Hepatocyte (in vitro differentiated cells): ENCODE results near the gene PTAFR. TPM values are rescaled to one million over a fixed set of nuclear protein-coding genes. Genes with fewer than 3 reads are reported as not detected.

Source experiments
- DNase-seq: peaks from one replicate; pipeline ENCODE4 v3.0.0-alpha.2; 2016; ENCODE audit warnings: low spot score
- H2AFZ ChIP-seq: fragments of 200-600 bp; sonication (generic); 2 replicates; pipeline ENCODE4 v1.6.0; 2016; ENCODE audit warnings: antibody characterized with exemption, mild to moderate bottlenecking
- H3K27ac ChIP-seq: fragments of 200-600 bp; sonication (generic); 2 replicates; pipeline ENCODE4 v1.5.1; 2016; ENCODE audit warnings: mild to moderate bottlenecking
- H3K27me3 ChIP-seq: fragments of 200-600 bp; sonication (generic); 2 replicates; pipeline ENCODE4 v1.6.1; 2016
- H3K36me3 ChIP-seq: fragments of 200-600 bp; sonication (generic); replicated peaks from 2 replicates; pipeline ENCODE4 v1.5.1; 2016; ENCODE audit warnings: low read depth; ENCODE audit not compliant: insufficient read depth
- H3K4me1 ChIP-seq: fragments of 200-600 bp; sonication (generic); 2 replicates; pipeline ENCODE4 v1.5.1; 2016; ENCODE audit warnings: mild to moderate bottlenecking, moderate library complexity; ENCODE audit not compliant: insufficient read depth
- H3K4me2 ChIP-seq: fragments of 200-600 bp; sonication (generic); 2 replicates; pipeline ENCODE4 v1.6.0; 2016
- H3K4me3 ChIP-seq: fragments of 200-600 bp; sonication (generic); 2 replicates; pipeline ENCODE4 v1.5.1; 2016; ENCODE audit warnings: mild to moderate bottlenecking
- H3K79me2 ChIP-seq: fragments of 200-600 bp; sonication (generic); 2 replicates; pipeline ENCODE4 v1.6.0; 2017; ENCODE audit warnings: mild to moderate bottlenecking
- H3K9me2 ChIP-seq: fragments of 200-600 bp; sonication (generic); replicated peaks from 2 replicates; pipeline ENCODE4 v1.6.0; 2017; ENCODE audit warnings: mild to moderate bottlenecking; ENCODE audit not compliant: insufficient read depth
- H3K9me3 ChIP-seq: fragments of 200-600 bp; sonication (generic); 2 replicates; pipeline ENCODE4 v1.5.1; 2016; ENCODE audit warnings: low read depth, mild to moderate bottlenecking
- H4K20me1 ChIP-seq: fragments of 200-600 bp; sonication (generic); 2 replicates; pipeline ENCODE4 v1.6.0; 2016; ENCODE audit warnings: mild to moderate bottlenecking; ENCODE audit not compliant: insufficient read depth, poor library complexity, severe bottlenecking
- CTCF ChIP-seq: fragments of 200-600 bp; sonication (generic); IDR thresholded peaks from 2 replicates; pipeline ENCODE4 v1.5.1; 2016; ENCODE audit warnings: antibody characterized with exemption, mild to moderate bottlenecking; ENCODE audit not compliant: poor library complexity
- EZH2 ChIP-seq: fragments of 200-600 bp; sonication (generic); IDR thresholded peaks from 2 replicates; pipeline ENCODE4 v1.6.1; 2016; ENCODE audit warnings: antibody characterized with exemption, mild to moderate bottlenecking, borderline replicate concordance
- EZH2phosphoT487 ChIP-seq: fragments of 200-600 bp; sonication (generic); IDR thresholded peaks from one replicate; pipeline ENCODE4 v1.6.1; 2018; ENCODE audit warnings: antibody characterized with exemption, mild to moderate bottlenecking, low read depth, moderate library complexity; ENCODE audit not compliant: unreplicated experiment, severe bottlenecking
- WGBS: methylation state at CpG from one replicate; pipeline ENCODE4 v1.1.6; 2016; ENCODE audit warnings: low lambda C conversion rate; ENCODE audit errors: missing lambda C conversion rate; 5-methylcytosine and 5-hydroxymethylcytosine counted together
- polyA plus RNA-seq: library from polyadenylated mRNA; unstranded; fragments of >200 nt; fragmentation: Nextera tagmentation; extraction: Ambion mirVana; gene quantifications from 2 replicates; pipeline ENCODE4 v1.2.1, GENCODE V29; 2016
- total RNA-seq: library from RNA; depleted of rRNA; stranded (reverse); fragments of >200 nt; gene quantifications from 2 replicates; pipeline ENCODE4 v1.2.3, GENCODE V29; 2014

PTAFR gene
- total and polyA plus RNA-seq, 2 experiments from 2014 or later = 0.29 to 0.37 TPM

- Histone ChIP-seq H3K4me3 (no peak overlapping the region), H3K27me3 (no peaks in the 10 kb centered on the region), H3K36me3 (no peaks in the 10 kb centered on the region), H2AFZ (no peak overlapping the region), H3K4me1 (no peaks in the 10 kb centered on the region), H3K9me3 (no peaks in the 10 kb centered on the region), H3K79me2 (no peaks in the 10 kb centered on the region), H3K4me2 (no peak overlapping the region), H3K27ac (peak overlapping the region; percentile 34), H3K9me2 (no peaks in the 10 kb centered on the region), H4K20me1 (no peaks in the 10 kb centered on the region)
- 90% methylated on average over 8 of the region's 8 CpGs for WGBS
- TF ChIP-seq EZH2 (no peak), CTCF (no peak), EZH2phosphoT487 (no peak)
- DNase-seq = no peak
Observed at GRCh38 chr1:28199328-28200233, 23.1 kb upstream of the PTAFR start.

GRCh38 chr1:28197682-28198415 is 21.4 kb upstream of the PTAFR start:
- no peak overlapping the region for H3K4me3 ChIP-seq
- no peak overlapping the region for H2AFZ ChIP-seq
- WGBS = 97% methylated on average over 12 of the region's 12 CpGs

GRCh38 chr1:28196330-28196729 is 19.8 kb upstream of the PTAFR start:
- H3K4me2 ChIP-seq = no peak overlapping the region
- H3K27ac ChIP-seq = no peak overlapping the region
- no peaks in the 10 kb centered on the region for H3K9me2 ChIP-seq
- no peaks in the 10 kb centered on the region for H3K9me3 ChIP-seq
- no peaks in the 10 kb centered on the region for H3K27me3 ChIP-seq
- WGBS = 90% methylated on average over 3 of the region's 3 CpGs
- no peaks in the 10 kb centered on the region for H4K20me1 ChIP-seq
- no peak for TF ChIP-seq CTCF
- no peak for TF ChIP-seq EZH2
- TF ChIP-seq EZH2phosphoT487 = no peak
- H3K4me3 ChIP-seq = no peak overlapping the region
- DNase-seq = no peak
- H3K4me1 ChIP-seq = no peaks in the 10 kb centered on the region
- H3K36me3 ChIP-seq = no peaks in the 10 kb centered on the region
- no peaks in the 10 kb centered on the region for H3K79me2 ChIP-seq
- H2AFZ ChIP-seq = no peak overlapping the region

More at GRCh38 chr1:28197682-28198415, 21.4 kb upstream of the PTAFR start:
- no peaks in the 10 kb centered on the region for H3K9me3 ChIP-seq
- no peaks in the 10 kb centered on the region for H4K20me1 ChIP-seq
- H3K9me2 ChIP-seq = no peaks in the 10 kb centered on the region
- H3K27me3 ChIP-seq = no peaks in the 10 kb centered on the region
- no peak for TF ChIP-seq CTCF
- no peak for TF ChIP-seq EZH2phosphoT487
- no peak for TF ChIP-seq EZH2
- H3K4me1 ChIP-seq = no peaks in the 10 kb centered on the region
- no peaks in the 10 kb centered on the region for H3K79me2 ChIP-seq
- no peak overlapping the region for H3K4me2 ChIP-seq
- no peaks in the 10 kb centered on the region for H3K36me3 ChIP-seq
- no peak overlapping the region for H3K27ac ChIP-seq
- no peak for DNase-seq
